Neural crest cell (in vitro differentiated cells): ENCODE measurements around the gene CCNY. TPM values are rescaled to one million over a fixed set of nuclear protein-coding genes. Genes with fewer than 3 reads are reported as not detected.
"Not testable (repeated sequence)": the region's sequence is repeated elsewhere in the genome, so short reads cannot be mapped to it uniquely, and the experiment has no call there.

Experiments used
- DNase-seq: peaks from one replicate; pipeline ENCODE4 v3.0.0; 2021; ENCODE audit warnings: low read depth, mixed read lengths, low spot score
- H3K27ac Mint-ChIP-seq: one replicate; pipeline ENCODE4 v1.8.0; 2021; ENCODE audit warnings: mild to moderate bottlenecking, mixed read lengths; ENCODE audit not compliant: unreplicated experiment
- H3K27me3 Mint-ChIP-seq: 2 replicates; pipeline ENCODE4 v1.8.0; 2021; ENCODE audit warnings: low read depth, mild to moderate bottlenecking, mixed read lengths
- H3K36me3 Mint-ChIP-seq: 2 replicates; pipeline ENCODE4 v1.8.0; 2021; ENCODE audit warnings: low read depth, mild to moderate bottlenecking, mixed read lengths
- H3K4me1 Mint-ChIP-seq: 2 replicates; pipeline ENCODE4 v1.8.0; 2021; ENCODE audit warnings: mixed read lengths
- H3K4me3 Mint-ChIP-seq: one replicate; pipeline ENCODE4 v1.8.0; 2021; ENCODE audit warnings: mild to moderate bottlenecking, mixed read lengths
- H3K9me3 Mint-ChIP-seq: 2 replicates; pipeline ENCODE4 v1.8.0; 2021; ENCODE audit warnings: mixed read lengths
- CTCF ChIP-seq: fragments of 200-600 bp; sonication (generic); conservative IDR thresholded peaks from 2 replicates; pipeline ENCODE4 v1.5.0; 2021; ENCODE audit warnings: antibody characterized with exemption, mild to moderate bottlenecking
- total RNA-seq: library from RNA; stranded (reverse); gene quantifications from 2 replicates; pipeline ENCODE4 v1.2.1, GENCODE V29; 2021

CCNY gene
- total RNA-seq, 1 donor from 2014 or later = 57.0 TPM

GRCh38 chr10:35304649-35305048 lies 31.7 kb upstream of the CCNY start:
- Mint-ChIP-seq H3K4me1 (peaks cover 8% of the 10 kb centered on the region), H3K27me3 (no peaks in the 10 kb centered on the region), H3K9me3 (no peaks in the 10 kb centered on the region), H3K36me3 (no peaks in the 10 kb centered on the region), H3K27ac (no peak overlapping the region), H3K4me3 (no peak overlapping the region)
- no peak for TF ChIP-seq CTCF
- DNase-seq = no peak

- no peak for TF ChIP-seq CTCF
- H3K4me1 Mint-ChIP-seq = peaks cover 8% of the 10 kb centered on the region
- H3K27me3 Mint-ChIP-seq = no peaks in the 10 kb centered on the region
- no peaks in the 10 kb centered on the region for H3K36me3 Mint-ChIP-seq
- H3K9me3 Mint-ChIP-seq = no peaks in the 10 kb centered on the region
- no peak overlapping the region for H3K4me3 Mint-ChIP-seq
- DNase-seq = no peak
- no peak overlapping the region for H3K27ac Mint-ChIP-seq
Observed at GRCh38 chr10:35306852-35307251, 29.5 kb upstream of the CCNY start.

GRCh38 chr10:35307297-35307696 lies 29.0 kb upstream of the CCNY start:
- TF ChIP-seq CTCF = no peak
- H3K27me3 Mint-ChIP-seq = no peaks in the 10 kb centered on the region
- no peaks in the 10 kb centered on the region for H3K36me3 Mint-ChIP-seq
- no peak overlapping the region for H3K4me3 Mint-ChIP-seq
- H3K27ac Mint-ChIP-seq = no peak overlapping the region
- DNase-seq = no peak
- no peaks in the 10 kb centered on the region for H3K9me3 Mint-ChIP-seq
- peaks cover 8% of the 10 kb centered on the region for H3K4me1 Mint-ChIP-seq

- Mint-ChIP-seq H3K36me3 (no peaks in the 10 kb centered on the region), H3K4me3 (no peak overlapping the region), H3K4me1 (peaks cover 8% of the 10 kb centered on the region), H3K27ac (no peak overlapping the region), H3K9me3 (no peaks in the 10 kb centered on the region), H3K27me3 (no peaks in the 10 kb centered on the region)
- DNase-seq = no peak
- TF ChIP-seq CTCF = no peak
Observed at GRCh38 chr10:35308809-35309208, 27.5 kb upstream of the CCNY start.

- not testable (repeated sequence) for H3K4me1 Mint-ChIP-seq, H3K27ac Mint-ChIP-seq, H3K27me3 Mint-ChIP-seq, DNase-seq, H3K9me3 Mint-ChIP-seq, H3K4me3 Mint-ChIP-seq
- H3K36me3 Mint-ChIP-seq = peaks cover 17% of the 10 kb centered on the region
Observed at GRCh38 chr10:35314142-35314541, 22.2 kb upstream of the CCNY start.

GRCh38 chr10:35315235-35315634 lies 21.1 kb upstream of the CCNY start:
- not testable (repeated sequence) for H3K27ac Mint-ChIP-seq, H3K9me3 Mint-ChIP-seq, H3K4me3 Mint-ChIP-seq, DNase-seq, H3K4me1 Mint-ChIP-seq, H3K27me3 Mint-ChIP-seq
- H3K36me3 Mint-ChIP-seq = peaks cover 17% of the 10 kb centered on the region
